HuH-7.5 (cell line): ENCODE data around the gene CCDC149.

Experiments used
- DNase-seq: peaks from one replicate; pipeline ENCODE4 v3.0.0; 2011; ENCODE audit warnings: low spot score

The CCDC149 gene

GRCh38 chr4:24878636-24879016 lies 34.2 kb downstream of the CCDC149 start:
- no peak for DNase-seq

- DNase-seq: no peak
Observed at GRCh38 chr4:24877868-24878635, 34.8 kb downstream of the CCDC149 start.

GRCh38 chr4:24876431-24876830 lies 36.4 kb downstream of the CCDC149 start:
- DNase-seq: no peak

DNA sequence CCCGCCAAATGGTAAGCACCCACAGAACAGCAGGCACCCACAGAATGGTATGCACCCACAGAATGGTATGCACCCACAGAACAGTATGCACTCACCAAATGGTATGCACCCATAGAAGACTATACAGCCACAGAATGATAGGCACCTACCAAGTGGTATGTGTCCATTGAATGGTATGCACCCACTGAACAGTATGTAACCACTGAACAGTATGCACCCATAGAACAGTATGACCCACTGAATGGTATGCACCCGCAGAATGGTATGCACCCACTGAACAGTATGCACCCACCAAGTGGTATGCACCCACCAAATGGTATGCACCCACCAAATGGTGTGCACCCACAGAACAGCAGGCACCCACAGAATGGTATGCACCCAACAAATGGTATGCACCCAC lies 40.1 kb downstream of the CCDC149 start:
- no peak for DNase-seq

GRCh38 chr4:24871210-24871609 lies 41.6 kb downstream of the CCDC149 start:
- DNase-seq: no peak

DNA sequence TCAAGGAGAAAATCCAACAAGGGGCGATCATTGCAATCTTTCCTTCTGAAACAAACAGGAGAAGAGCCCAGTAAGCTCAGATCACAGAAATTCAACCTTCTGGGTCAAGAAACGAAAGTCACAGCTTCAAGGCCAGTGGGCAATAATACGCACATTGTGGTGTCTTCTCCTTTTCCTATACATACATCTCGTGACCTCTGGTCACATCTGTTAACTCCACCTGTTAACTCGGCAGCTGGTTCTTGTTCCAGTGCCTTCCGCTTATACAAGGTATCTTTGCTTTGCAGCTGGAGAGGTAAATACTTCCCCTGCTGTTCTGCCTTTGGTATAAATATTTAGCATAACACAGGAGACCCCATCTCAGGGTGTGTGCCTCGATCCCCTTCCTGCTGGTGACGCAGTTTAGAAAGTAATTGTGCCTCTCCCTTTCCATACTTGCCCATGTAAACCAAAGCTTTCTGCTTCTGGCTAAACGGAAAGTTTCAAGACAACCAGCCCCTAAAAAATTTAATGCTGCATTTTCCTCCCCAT lies 45.0 kb downstream of the CCDC149 start:
- DNase-seq: no peak

- DNase-seq: no peak
Observed at GRCh38 chr4:24867251-24867650, 45.6 kb downstream of the CCDC149 start.

DNA sequence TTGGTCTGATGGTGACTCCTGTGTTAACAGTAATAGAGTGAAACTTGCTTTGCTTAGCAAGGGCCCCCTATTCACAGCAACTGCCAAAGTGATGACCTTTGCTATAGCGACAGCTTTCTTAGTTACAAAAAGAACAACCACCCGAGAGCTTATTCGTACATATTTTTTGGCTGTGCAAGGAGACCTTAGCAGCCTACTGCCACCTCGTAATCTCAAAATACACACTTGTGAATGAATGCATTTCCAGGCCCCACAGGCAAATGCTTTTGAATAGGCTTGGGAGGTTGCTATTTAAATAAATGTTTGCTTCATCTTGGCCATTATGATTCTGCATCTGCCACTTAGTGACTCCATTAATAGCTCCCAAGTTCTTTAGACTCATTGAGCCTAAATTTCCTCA lies 47.4 kb downstream of the CCDC149 start:
- DNase-seq: no peak

GRCh38 chr4:24863799-24864198 lies 49.0 kb downstream of the CCDC149 start:
- DNase-seq: no peak

DNA sequence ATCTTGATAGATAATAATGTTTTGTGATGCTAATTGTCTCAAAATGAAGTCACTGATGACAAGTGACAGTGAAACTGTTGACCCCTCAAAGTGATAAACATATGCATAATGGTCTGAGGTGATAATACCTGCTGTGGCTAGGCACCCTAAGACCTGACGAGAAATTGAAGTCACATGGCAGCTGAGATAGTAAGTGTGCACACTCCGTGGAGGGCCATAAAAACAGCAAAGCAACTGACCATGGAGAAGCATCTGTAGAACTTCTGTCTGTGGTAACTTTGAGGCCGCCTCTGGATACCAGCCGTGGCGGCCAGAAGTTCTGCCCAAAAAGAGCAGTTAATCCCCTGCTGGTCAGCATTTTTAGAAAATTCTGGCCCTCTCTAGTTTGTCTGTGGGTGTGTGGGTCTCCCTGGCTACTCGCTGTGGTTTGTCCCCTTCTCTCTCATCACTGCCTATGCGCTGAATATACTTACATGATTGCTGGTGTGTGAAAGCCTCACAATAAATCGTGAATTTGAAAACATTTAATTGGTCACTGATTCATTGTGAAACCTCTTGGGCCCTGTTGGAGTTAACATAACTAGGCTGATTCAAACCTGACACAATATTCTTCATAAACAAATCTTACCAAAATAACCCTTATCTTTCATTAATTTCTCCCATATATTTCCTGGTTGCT lies 50.6 kb downstream of the CCDC149 start:
- DNase-seq: no peak

GRCh38 chr4:24858550-24858949 lies 54.3 kb downstream of the CCDC149 start:
- DNase-seq: no peak

DNA sequence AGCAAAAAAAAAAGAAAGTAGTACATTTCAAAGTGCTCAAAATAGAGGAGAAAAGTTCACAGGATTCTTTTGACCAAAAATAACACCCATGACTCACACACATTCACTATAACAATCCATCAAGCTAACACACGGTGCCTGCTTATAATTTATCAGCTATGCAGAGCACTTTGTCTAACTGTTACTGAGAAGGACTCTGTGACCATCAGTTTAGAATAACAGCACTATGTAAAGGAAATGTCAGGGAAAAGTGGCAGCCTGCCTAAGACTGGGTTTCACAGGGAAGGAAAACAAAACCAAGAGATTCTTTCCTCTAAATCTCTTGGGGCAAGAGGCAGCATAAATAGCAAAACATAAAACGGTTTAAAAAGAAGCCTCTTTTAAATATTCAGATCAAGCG lies 54.8 kb downstream of the CCDC149 start:
- no peak for DNase-seq

- no peak for DNase-seq
Observed at GRCh38 chr4:24856586-24856985, 56.3 kb downstream of the CCDC149 start.

DNA sequence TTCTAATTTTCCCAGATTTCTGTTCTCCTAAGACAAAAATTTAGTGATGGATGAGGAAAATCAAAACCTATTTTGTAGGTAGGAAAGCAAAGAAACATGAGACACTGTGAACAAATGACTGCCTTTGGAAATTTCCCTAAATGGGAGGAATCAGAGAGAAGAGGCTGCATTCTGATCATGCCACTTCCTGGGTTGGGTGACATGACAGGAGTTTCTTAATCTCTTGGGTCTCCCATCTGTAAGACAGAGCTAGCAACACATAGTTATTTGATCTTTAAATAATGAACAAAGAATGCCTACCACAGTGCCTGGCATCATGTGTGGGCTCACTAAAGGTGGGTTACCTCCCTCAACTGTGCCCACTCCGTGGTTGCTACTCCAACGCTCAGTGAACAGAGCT lies 57.1 kb downstream of the CCDC149 start:
- DNase-seq: no peak

GRCh38 chr4:24853142-24853541 lies 59.7 kb downstream of the CCDC149 start:
- DNase-seq: no peak

DNA sequence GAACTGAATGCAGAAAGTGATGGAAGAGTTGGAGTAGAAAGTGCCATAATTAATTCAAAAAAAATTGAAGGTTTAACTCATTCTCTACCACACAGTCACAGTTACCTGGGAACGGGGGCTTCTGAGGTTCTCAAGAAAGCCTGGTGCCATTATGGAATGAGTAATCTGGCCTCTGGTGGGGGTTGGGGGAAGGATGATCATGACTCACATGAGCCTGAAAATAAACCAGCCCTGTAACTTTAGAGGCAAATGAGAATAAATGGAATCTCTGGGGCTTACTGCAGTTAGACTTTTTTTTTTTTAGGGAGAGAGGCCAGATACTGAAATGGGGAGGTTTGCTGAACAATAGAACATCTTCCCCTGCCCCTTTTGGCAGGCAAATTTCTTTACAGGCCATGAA lies 62.2 kb downstream of the CCDC149 start:
- DNase-seq: no peak

- no peak for DNase-seq
Observed at GRCh38 chr4:24849756-24850155, 63.1 kb downstream of the CCDC149 start.

DNA sequence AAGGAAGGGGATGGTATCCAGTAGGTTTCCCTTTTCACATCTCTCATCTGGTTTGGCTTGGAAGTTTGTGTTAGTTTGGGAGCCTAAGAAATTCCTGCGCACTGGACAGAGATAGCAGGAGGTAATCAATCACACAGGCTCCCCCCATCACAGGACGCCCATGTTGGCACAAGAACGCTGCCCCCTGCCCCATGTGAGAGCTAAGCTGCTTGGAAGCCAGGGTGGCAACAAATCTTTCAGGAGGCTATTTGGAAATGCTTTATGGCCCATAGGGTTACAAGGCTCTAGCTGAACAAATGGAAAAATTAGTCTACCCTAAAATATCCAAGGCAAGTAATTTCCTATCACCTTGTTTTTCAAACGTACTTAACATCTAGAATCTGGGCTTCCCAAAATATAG lies 63.5 kb downstream of the CCDC149 start:
- DNase-seq: no peak

GRCh38 chr4:24846716-24847115 lies 66.1 kb downstream of the CCDC149 start:
- DNase-seq: no peak

- no peak for DNase-seq
Observed at GRCh38 chr4:24845902-24846301, 66.9 kb downstream of the CCDC149 start.

DNA sequence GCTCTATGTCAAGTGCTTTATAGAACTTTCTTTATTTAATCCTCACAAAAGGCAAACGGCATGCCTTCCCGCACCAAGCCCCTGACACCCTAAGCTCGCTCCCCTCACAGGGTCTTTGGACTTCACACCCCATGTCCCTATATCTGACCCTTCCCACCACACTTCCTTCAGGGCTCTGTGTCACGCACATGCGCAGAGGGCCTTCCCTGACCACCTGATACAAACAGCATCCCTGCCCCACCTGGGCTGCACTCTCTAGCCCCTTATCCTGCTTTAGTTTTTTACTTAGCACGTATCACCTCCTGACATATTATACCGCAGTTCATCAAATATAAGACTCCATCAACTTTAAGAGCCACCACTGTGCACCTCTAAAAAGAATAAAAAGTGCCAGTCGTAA lies 67.7 kb downstream of the CCDC149 start:
- no peak for DNase-seq

- no peak for DNase-seq
Observed at GRCh38 chr4:24843096-24843495, 69.7 kb downstream of the CCDC149 start.

DNA sequence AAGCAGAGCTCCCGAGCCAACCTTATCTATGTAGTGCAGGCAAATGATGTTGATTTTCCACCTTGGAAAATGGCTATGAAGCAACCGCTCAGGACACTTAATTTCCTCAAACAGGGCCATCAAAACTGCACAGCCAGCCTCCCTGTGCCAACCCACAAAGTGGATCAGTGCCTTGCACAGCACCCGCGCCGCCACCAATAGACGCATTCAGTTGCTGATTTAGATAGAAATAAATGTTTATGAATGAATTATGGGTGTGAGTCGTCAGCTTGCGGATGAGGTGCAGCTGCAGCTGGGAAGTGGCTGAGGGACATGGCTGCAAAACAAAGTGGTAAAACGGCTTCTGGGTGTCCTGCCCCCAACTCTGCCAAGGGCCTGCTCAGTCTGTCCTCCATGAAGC lies 70.5 kb downstream of the CCDC149 start:
- DNase-seq: no peak
